ENCODE data around the gene CCNG2.

Gene CCNG2

GRCh38 chr4:77153006-77153405 is 4.0 kb upstream of the CCNG2 start:
- in situ Hi-C loops (cut with HindIII; ENCODE audit: low sequenced_read_pairs), result no loop called here
- DNase-seq (ENCODE audit: low read depth), result no peak
- TF ChIP-seq, protein P1, sequence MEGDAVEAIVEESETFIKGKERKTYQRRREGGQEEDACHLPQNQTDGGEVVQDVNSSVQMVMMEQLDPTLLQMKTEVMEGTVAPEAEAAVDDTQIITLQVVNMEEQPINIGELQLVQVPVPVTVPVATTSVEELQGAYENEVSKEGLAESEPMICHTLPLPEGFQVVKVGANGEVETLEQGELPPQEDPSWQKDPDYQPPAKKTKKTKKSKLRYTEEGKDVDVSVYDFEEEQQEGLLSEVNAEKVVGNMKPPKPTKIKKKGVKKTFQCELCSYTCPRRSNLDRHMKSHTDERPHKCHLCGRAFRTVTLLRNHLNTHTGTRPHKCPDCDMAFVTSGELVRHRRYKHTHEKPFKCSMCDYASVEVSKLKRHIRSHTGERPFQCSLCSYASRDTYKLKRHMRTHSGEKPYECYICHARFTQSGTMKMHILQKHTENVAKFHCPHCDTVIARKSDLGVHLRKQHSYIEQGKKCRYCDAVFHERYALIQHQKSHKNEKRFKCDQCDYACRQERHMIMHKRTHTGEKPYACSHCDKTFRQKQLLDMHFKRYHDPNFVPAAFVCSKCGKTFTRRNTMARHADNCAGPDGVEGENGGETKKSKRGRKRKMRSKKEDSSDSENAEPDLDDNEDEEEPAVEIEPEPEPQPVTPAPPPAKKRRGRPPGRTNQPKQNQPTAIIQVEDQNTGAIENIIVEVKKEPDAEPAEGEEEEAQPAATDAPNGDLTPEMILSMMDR (IDR thresholded peaks at IDR 0.05; ENCODE audit: low read depth, low read length, missing control alignments), result no peak
- H3K4me3 ChIP-seq (ENCODE audit: low read depth, low read length), result no peak overlapping the region

DNA sequence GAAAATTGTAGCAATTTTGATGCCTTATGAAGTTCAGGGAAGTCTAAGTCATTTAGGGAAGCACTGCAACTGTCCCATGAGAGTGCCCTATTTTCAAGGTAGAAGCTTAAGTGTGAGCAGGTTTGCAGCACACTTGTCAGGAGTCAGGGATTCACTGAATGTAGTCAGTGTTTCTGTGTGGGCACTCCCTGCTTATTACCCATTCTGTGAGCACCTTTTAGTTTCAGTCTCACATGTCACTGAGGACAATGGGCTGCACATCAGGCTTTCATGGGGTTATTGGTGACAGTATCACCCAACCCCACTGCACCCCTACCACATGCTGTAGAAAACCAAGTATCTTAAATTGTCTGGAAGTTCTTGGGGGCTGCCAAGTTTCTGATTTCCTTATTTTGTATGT is 2.9 kb upstream of the CCNG2 start:
- no peak overlapping the region for H3K4me3 ChIP-seq (ENCODE audit: low read depth, low read length)

GRCh38 chr4:77154761-77155499 is 2.1 kb upstream of the CCNG2 start:
- TF ChIP-seq, protein P1 (IDR thresholded peaks at IDR 0.05; ENCODE audit: low read depth, low read length, missing control alignments), result no peak
- in situ Hi-C loops (cut with HindIII; ENCODE audit: low sequenced_read_pairs), result no loop called here
- H3K4me3 ChIP-seq (ENCODE audit: low read depth, low read length), result no peak overlapping the region
- DNase-seq (ENCODE audit: low read depth), result no peak

More for the DNA sequence above, 2.9 kb upstream of the CCNG2 start:
- in situ Hi-C loops (cut with HindIII; ENCODE audit: low sequenced_read_pairs), result no loop called here
- DNase-seq (ENCODE audit: low read depth), result no peak
- TF ChIP-seq, protein P1 (IDR thresholded peaks at IDR 0.05; ENCODE audit: low read depth, low read length, missing control alignments), result no peak

- no peak for DNase-seq (ENCODE audit: low read depth)
- TF ChIP-seq, protein P1 (IDR thresholded peaks at IDR 0.05; ENCODE audit: low read depth, low read length, missing control alignments), result no peak
- H3K4me3 ChIP-seq (ENCODE audit: low read depth, low read length), result peak overlapping the region; percentile 95
- in situ Hi-C loops (cut with HindIII; ENCODE audit: low sequenced_read_pairs), result no loop called here
Observed at GRCh38 chr4:77155631-77156452, 1.2 kb upstream of the CCNG2 start.

GRCh38 chr4:77156533-77156911 is 485 bp upstream of the CCNG2 start:
- TF ChIP-seq, protein P1 (IDR thresholded peaks at IDR 0.05; ENCODE audit: low read depth, low read length, missing control alignments), result no peak
- in situ Hi-C loops (cut with HindIII; ENCODE audit: low sequenced_read_pairs), result no loop called here
- DNase-seq (ENCODE audit: low read depth), result peak; percentile 99
- peak overlapping the region; percentile 95 for H3K4me3 ChIP-seq (ENCODE audit: low read depth, low read length)

DNA sequence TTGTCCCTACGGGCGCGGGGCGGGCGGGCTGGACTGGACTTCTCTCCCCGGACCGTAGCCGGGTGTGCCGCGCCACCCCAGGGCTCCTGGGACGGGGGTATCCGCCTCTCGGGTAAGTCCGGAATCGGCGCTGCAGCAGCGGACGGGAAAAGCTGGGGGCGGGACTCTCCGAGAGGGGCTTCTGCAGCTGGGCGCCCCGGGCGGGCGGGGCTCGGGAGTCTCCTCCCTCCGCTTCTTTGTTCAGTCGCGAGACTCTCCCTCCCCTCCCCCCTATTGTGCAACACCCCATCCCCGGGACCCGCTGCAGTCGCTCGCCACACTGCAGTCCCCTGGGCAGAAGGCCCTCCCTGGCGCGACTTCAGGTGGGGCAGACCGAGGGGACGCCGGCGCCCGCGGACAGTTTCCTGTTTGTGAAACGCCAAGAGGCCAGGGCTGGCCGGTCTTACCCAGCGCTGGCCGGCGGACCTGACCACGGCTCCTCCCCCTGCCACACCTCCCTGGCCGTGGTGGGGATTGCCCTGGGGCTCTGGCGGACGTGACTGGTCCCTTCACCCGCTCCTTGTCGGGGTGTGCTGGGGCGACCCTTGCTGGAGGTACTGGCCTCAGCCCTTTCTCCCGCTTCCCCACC is 966 bp downstream of the CCNG2 start:
- DNase-seq (ENCODE audit: low read depth), result peak; percentile 73
- in situ Hi-C loops (cut with HindIII; ENCODE audit: low sequenced_read_pairs), result no loop called here
- peak overlapping the region; percentile 95 for H3K4me3 ChIP-seq (ENCODE audit: low read depth, low read length)
- TF ChIP-seq, protein P1 (IDR thresholded peaks at IDR 0.05; ENCODE audit: low read depth, low read length, missing control alignments), result no peak

Measured in astrocyte of the cerebellum (primary cell).